AG04449 (cell line): Measurements from ENCODE around the gene OR2A12.

Experiments used
- CTCF ChIA-PET: fragments of 350-600 bp; formaldehyde crosslinking; extraction: SDS; loops from one replicate; lab custom pipeline; 2021; ENCODE audit warnings: antibody characterized with exemption; lab: Yijun Ruan, JAX
- POLR2A ChIA-PET: fragments of 400-600, 350-600 bp; formaldehyde crosslinking; extraction: SDS; loops from one replicate; lab custom pipeline; 2020; ENCODE audit warnings: antibody characterized with exemption, inconsistent platforms; lab: Yijun Ruan, JAX
- DNase-seq: peaks from one replicate; pipeline ENCODE4 v3.0.0-alpha.2; 2010; ENCODE audit warnings: low read depth, low spot score
- H3K4me3 ChIP-seq: 2 replicates; pipeline ENCODE4 v1.5.1; 2011; ENCODE audit warnings: low read depth, mild to moderate bottlenecking, control low read depth, low read length
- CTCF ChIP-seq: IDR thresholded peaks from one replicate; pipeline ENCODE4 v1.5.1; 2011; ENCODE audit warnings: mild to moderate bottlenecking, moderate library complexity, low read length, control low read depth, inconsistent platforms; ENCODE audit not compliant: insufficient read depth; ENCODE audit errors: missing control alignments

Gene OR2A12

GRCh38 chr7:144105211-144105610 lies 19.1 kb downstream of the OR2A12 start:
- no peak for TF ChIP-seq CTCF
- POLR2A ChIA-PET, result no interaction called here
- DNase-seq, result no peak
- CTCF ChIA-PET, result no interaction called here
- H3K4me3 ChIP-seq, result no peak overlapping the region

DNA sequence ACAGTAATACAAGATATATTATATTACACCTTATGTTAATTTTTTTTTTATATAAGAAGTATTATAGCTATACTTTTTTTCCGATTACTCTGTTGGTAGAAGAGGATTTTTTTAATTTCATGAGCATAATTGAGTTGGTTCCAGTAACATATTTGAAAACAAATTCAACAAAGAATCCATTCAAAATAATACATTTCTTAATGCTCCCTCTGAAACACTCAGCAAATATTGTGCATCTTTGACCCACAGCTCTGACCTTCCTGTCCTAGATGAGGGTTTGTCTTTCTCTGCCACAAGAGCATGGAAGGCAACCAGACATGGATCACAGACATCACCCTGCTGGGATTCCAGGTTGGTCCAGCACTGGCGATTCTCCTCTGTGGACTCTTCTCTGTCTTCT lies 23.2 kb downstream of the OR2A12 start, which contains the start of gene OR2A2:
TSS of gene OR2A2 (plus strand) at position 301 of the 400 bp plus-strand sequence. CDS start at position 301, 0 bp downstream.
- CTCF ChIA-PET, result interaction anchor here (1.1 to 1.2 kb wide), 2 partner anchors 19 to 372 kb away, joined by 3 read pairs; no protein-coding TSS in a partner anchor
- POLR2A ChIA-PET, result no interaction called here
- DNase-seq, result no peak
- TF ChIP-seq CTCF, result no peak
- H3K4me3 ChIP-seq, result no peak within 1 kb of the TSS

DNA sequence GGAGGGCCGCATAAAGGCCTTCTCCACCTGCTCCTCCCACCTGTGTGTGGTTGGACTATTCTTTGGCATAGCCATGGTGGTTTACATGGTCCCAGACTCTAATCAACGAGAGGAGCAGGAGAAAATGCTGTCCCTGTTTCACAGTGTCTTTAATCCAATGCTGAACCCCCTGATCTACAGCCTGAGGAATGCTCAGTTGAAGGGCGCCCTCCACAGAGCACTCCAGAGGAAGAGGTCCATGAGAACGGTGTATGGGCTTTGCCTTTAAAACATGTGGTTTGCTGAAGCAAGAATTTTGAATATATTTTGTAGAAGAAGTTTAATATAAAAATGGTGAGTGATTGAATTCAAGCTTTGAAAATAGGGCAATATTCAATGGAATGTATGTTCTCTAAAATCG lies 24.2 kb downstream of the OR2A12 start:
- no peak for TF ChIP-seq CTCF
- H3K4me3 ChIP-seq, result no peak overlapping the region
- ChIA-PET POLR2A (no interaction called here), CTCF (interaction anchor here (1.2 kb wide), 1 partner anchor 18 kb away, joined by 3 read pairs; no protein-coding TSS in a partner anchor)
- DNase-seq, result no peak

DNA sequence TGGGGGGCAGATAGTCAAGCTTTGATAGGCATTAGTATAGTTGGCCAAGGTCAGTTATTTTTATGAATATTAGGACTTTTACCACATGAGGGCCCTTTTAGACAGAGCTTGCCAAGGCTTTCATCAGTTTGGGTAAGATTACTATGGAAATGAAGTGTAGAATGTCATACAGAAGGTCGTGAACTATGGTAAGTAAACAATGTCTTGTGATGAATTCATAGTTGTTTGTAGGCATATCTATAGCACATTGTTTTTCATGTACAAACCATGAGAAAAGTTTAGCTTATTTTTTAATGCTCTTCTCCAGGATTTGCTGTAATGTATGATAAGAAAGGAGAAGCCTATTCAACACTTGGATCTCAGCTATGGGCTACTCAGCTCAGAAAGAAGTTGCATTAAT lies 27.6 kb downstream of the OR2A12 start:
- no peak for TF ChIP-seq CTCF
- ChIA-PET CTCF (interaction anchor here (2.2 kb wide), 1 partner anchor 14 kb away, joined by 7 read pairs; no protein-coding TSS in a partner anchor), POLR2A (no interaction called here)
- DNase-seq, result no peak
- no peak overlapping the region for H3K4me3 ChIP-seq

- H3K4me3 ChIP-seq, result no peak overlapping the region
- ChIA-PET POLR2A (no interaction called here), CTCF (no interaction called here)
- TF ChIP-seq CTCF, result no peak
- DNase-seq, result no peak
Observed at GRCh38 chr7:144118341-144118740, 32.3 kb downstream of the OR2A12 start.

DNA sequence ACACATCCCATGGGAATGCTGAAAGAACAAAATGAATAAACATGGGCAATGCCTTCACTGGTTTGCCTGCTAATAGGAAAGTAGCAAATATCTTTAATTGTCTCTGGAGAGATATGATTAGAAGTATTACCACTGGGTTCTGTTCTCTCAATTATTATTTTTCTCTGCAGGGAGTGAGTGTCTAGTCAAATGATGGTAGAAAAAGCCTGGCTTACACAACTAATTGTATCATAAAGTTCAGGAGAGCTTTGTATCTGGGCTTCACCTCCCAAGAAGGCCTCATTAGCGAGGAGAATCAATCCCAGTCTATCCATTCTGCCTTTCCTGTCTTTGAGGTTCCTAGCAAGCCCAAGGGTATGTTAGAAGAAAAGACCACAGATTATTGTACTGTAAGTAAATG lies 36.8 kb downstream of the OR2A12 start, which contains the start of gene OR2A14:
TSS of gene OR2A14 (plus strand) at position 301 of the 400 bp plus-strand sequence. CDS start 5,937 bp downstream, outside the sequence.
- TF ChIP-seq CTCF, result no peak
- H3K4me3 ChIP-seq, result no peak within 1 kb of the TSS
- POLR2A ChIA-PET, result no interaction called here
- no peak for DNase-seq
- CTCF ChIA-PET, result no interaction called here
